HepG2 (cell line): Measurements from ENCODE around the gene ALS2CL. TPM values are rescaled to one million over a fixed set of nuclear protein-coding genes. Genes with fewer than 3 reads are reported as not detected.

Source experiments
- ATAC-seq: fragments of 200-7000 bp; cut with Tn5 transposase; 3 replicates; pipeline ENCODE4 v1.9.1; 2020; ENCODE audit warnings: mild to moderate bottlenecking, moderate library complexity
- BruUV-seq: library from RNA; stranded (reverse); fragments of 400-500 nt; replicated peaks from 2 replicates; lab custom pipeline; 2021; lab: Mats Ljungman, UMichigan
- CTCF ChIA-PET: fragments of 300-600 bp; formaldehyde crosslinking; extraction: SDS; loops from one replicate; lab custom pipeline; 2021; ENCODE audit warnings: low total read pairs, inconsistent platforms, low intra/inter-chr PET ratio; lab: Yijun Ruan, JAX
- POLR2A ChIA-PET: fragments of 350-600 bp; sonication (Branson Sonifier 250); formaldehyde crosslinking; loops from one replicate; lab custom pipeline; 2020; ENCODE audit warnings: antibody characterized with exemption, inconsistent platforms; lab: Yijun Ruan, JAX
- DNase-seq: peaks from one replicate; pipeline ENCODE4 v3.0.0-alpha.2; 2015; ENCODE audit warnings: low spot score
- FAIRE-seq: peaks from 3 replicates; lab custom pipeline; 2011; peaks lifted over from hg19 to GRCh38; lab: Jason Lieb, UNC
- H2AFZ ChIP-seq: one replicate; pipeline ENCODE4 v1.6.1; 2011; ENCODE audit warnings: low read length, inconsistent platforms
- H3K27ac ChIP-seq: fragments of 300-600 bp; 3 replicates; pipeline ENCODE4 v1.8.0; 2011; ENCODE audit warnings: mixed run types, mild to moderate bottlenecking, mixed read lengths, low read length, inconsistent platforms; ENCODE audit not compliant: insufficient read depth; ENCODE audit errors: extremely low read length
- H3K27me3 ChIP-seq, 2 experiments: fragments of 200-600 bp in 1 of 2; 2 replicates in 1 of 2; 3 replicates in 1 of 2; pipeline versions ENCODE4 v1.6.0 to v1.8.0; 2011; ENCODE audit warnings: low read length in 2 of 2, mild to moderate bottlenecking in 2 of 2, moderate library complexity in 2 of 2, inconsistent platforms in 1 of 2; ENCODE audit not compliant: insufficient read depth in 2 of 2, control insufficient read depth in 1 of 2
- H3K36me3 ChIP-seq, 2 experiments: fragments of 200-600 bp in 1 of 2; replicated peaks in 1 of 2; 2 replicates in 1 of 2; 3 replicates in 1 of 2; pipeline versions ENCODE4 v1.5.1 to v1.8.0; 2011; ENCODE audit warnings: low read length in 2 of 2, inconsistent platforms in 1 of 2; ENCODE audit not compliant: insufficient read depth in 2 of 2, control insufficient read depth in 1 of 2
- H3K4me1 ChIP-seq: 2 replicates; pipeline ENCODE4 v1.5.1; 2012; ENCODE audit warnings: low read length, inconsistent platforms; ENCODE audit not compliant: insufficient read depth
- H3K4me2 ChIP-seq: 2 replicates; pipeline ENCODE4 v1.6.0; 2011; ENCODE audit warnings: low read depth, low read length, inconsistent platforms
- H3K4me3 ChIP-seq, 3 experiments: fragments of 200-600 bp in 1 of 3; sonication (generic), shearing (Covaris generic) in 1 of 3; replicated peaks in 1 of 3; 2 replicates each; pipeline ENCODE4 v1.5.1; 2011 to 2016; ENCODE audit warnings: low read length in 3 of 3, inconsistent platforms in 2 of 3, low read depth in 2 of 3, mild to moderate bottlenecking in 2 of 3, control low read depth in 1 of 3, mixed read lengths in 1 of 3; ENCODE audit not compliant: insufficient read depth in 1 of 3
- H3K79me2 ChIP-seq: one replicate; pipeline ENCODE4 v1.6.1; 2011; ENCODE audit warnings: low read length, inconsistent platforms; ENCODE audit not compliant: insufficient read depth
- H3K9ac ChIP-seq: 2 replicates; pipeline ENCODE4 v1.6.0; 2011; ENCODE audit warnings: mild to moderate bottlenecking, low read depth, low read length, inconsistent platforms; ENCODE audit not compliant: insufficient read depth
- H3K9me3 ChIP-seq: 2 replicates; pipeline ENCODE4 v1.5.1; 2012; ENCODE audit warnings: mild to moderate bottlenecking, low read length
- H4K20me1 ChIP-seq: 2 replicates; pipeline ENCODE4 v1.6.0; 2011; ENCODE audit warnings: inconsistent platforms, mild to moderate bottlenecking, low read length, moderate library complexity; ENCODE audit not compliant: insufficient read depth
- ATF7-NPFF ChIP-seq: sonication (generic); formaldehyde crosslinking; IDR thresholded peaks from 2 replicates; pipeline ENCODE4 v1.8.1; 2023; ENCODE audit warnings: mild to moderate bottlenecking, low read depth, missing genetic modification reagents, moderate library complexity
- HNRNPK ChIP-seq: fragments of 200-400 bp; formaldehyde crosslinking; IDR thresholded peaks from 2 replicates; pipeline ENCODE4 v1.6.1; 2018; ENCODE audit warnings: low read length, low read depth, moderate library complexity, mild to moderate bottlenecking; ENCODE audit not compliant: poor library complexity, severe bottlenecking
- KDM5B ChIP-seq: sonication (generic); formaldehyde crosslinking; IDR thresholded peaks from 2 replicates; pipeline ENCODE4 v1.4.0; 2020; ENCODE audit warnings: missing genetic modification reagents, mild to moderate bottlenecking, borderline replicate concordance
- NCOA5 ChIP-seq: sonication (generic); formaldehyde crosslinking; IDR thresholded peaks from 2 replicates; pipeline ENCODE4 v1.4.0; 2020; ENCODE audit warnings: missing genetic modification reagents
- NCOR1 ChIP-seq: fragments of 200-600 bp; sonication (generic); IDR thresholded peaks from 2 replicates; pipeline ENCODE4 v1.7.0; 2017; ENCODE audit warnings: antibody characterized with exemption, low read length, borderline replicate concordance
- RAD21 ChIP-seq: fragments of 450-650 bp; formaldehyde crosslinking; IDR thresholded peaks from 2 replicates; pipeline ENCODE4 v1.5.0; 2020; ENCODE audit warnings: mild to moderate bottlenecking
- RELA ChIP-seq: sonication (generic); formaldehyde crosslinking; IDR thresholded peaks from 2 replicates; pipeline ENCODE4 v1.4.0; 2020; ENCODE audit warnings: missing genetic modification reagents
- RNF2 ChIP-seq: fragments of 450-650 bp; conservative IDR thresholded peaks from 2 replicates; pipeline ENCODE4 v1.6.1; 2016; ENCODE audit warnings: low read depth
- SCMH1 ChIP-seq: sonication (generic); formaldehyde crosslinking; IDR thresholded peaks from 2 replicates; pipeline ENCODE4 v1.9.0; 2021; ENCODE audit warnings: missing genetic modification reagents, mild to moderate bottlenecking, borderline replicate concordance
- SMYD3 ChIP-seq: sonication (generic); formaldehyde crosslinking; IDR thresholded peaks from 2 replicates; pipeline ENCODE4 v1.8.1; 2023; ENCODE audit warnings: mild to moderate bottlenecking, missing genetic modification reagents
- U2AF2 ChIP-seq: fragments of 200-400 bp; formaldehyde crosslinking; IDR thresholded peaks from 2 replicates; pipeline ENCODE4 v1.6.1; 2017; ENCODE audit warnings: low read depth, mild to moderate bottlenecking, low read length
- ZFYVE20 ChIP-seq: sonication (generic); formaldehyde crosslinking; IDR thresholded peaks from 2 replicates; pipeline ENCODE4 v1.8.0; 2023; ENCODE audit warnings: low read depth, mild to moderate bottlenecking, moderate library complexity, missing genetic modification reagents, borderline replicate concordance
- ZNF138 ChIP-seq: sonication (generic); formaldehyde crosslinking; IDR thresholded peaks from 2 replicates; pipeline ENCODE4 v1.5.0; 2020; ENCODE audit warnings: mild to moderate bottlenecking, low read depth, missing genetic modification reagents
- ZNF335 ChIP-seq: sonication (generic); formaldehyde crosslinking; IDR thresholded peaks from 2 replicates; pipeline ENCODE4 v1.4.0; 2020; ENCODE audit warnings: missing genetic modification reagents
- ZNF770 ChIP-seq: sonication (generic); formaldehyde crosslinking; IDR thresholded peaks from 2 replicates; pipeline ENCODE4 v1.5.0; 2020; ENCODE audit warnings: mild to moderate bottlenecking, missing genetic modification reagents
- WGBS: methylation state at CpG from one replicate; pipeline ENCODE4 v1.1.6; 2017; ENCODE audit warnings: low lambda C conversion rate; 5-methylcytosine and 5-hydroxymethylcytosine counted together
- in situ Hi-C: cut with HindIII; loops from 2 replicates; pipeline ENCODE4 v1.10.0; 2017; ENCODE audit warnings: low pct_unique_long_range_greater_than_20kb; ENCODE audit not compliant: extremely low pct_ligation_motif_present
- intact Hi-C: fragments of 100-400 bp; cut with micrococcal nuclease; formaldehyde crosslinking; loops from one replicate; pipeline ENCODE4 v1.10.0; 2022; ENCODE audit not compliant: unreplicated experiment
- polyA plus RNA-seq, 8 experiments: library from polyadenylated mRNA; depleted of rRNA in 3 of 8; stranded (reverse) in 7 of 8; unstranded in 1 of 8; fragments of >200 nt; fragmentation: Illumina TruSeq in 4 of 8; extraction: Trizol in 4 of 8; gene quantifications; 2 replicates each; pipeline versions ENCODE4 v1.2.1 to v1.2.3, GENCODE V29; 2011 to 2016; ENCODE audit warnings: low read depth in 4 of 8, missing spikeins in 1 of 8, mixed read lengths in 1 of 8; ENCODE audit not compliant: insufficient read depth in 1 of 8
- total RNA-seq, 5 experiments: library from RNA; depleted of rRNA; stranded (reverse); fragments of >200 nt; fragmentation: Illumina TruSeq; extraction: Trizol; gene quantifications; 2 replicates each; pipeline ENCODE4 v1.2.3, GENCODE V29; 2016; ENCODE audit warnings: low read depth in 1 of 5
- TF ChIP-seq, protein P1 (sequence below): sonication (generic); formaldehyde crosslinking; IDR thresholded peaks from one replicate; pipeline ENCODE4 v1.5.1; 2020; ENCODE audit warnings: mild to moderate bottlenecking, missing genetic modification reagents; ENCODE audit errors: not compliant biosample characterization

The ALS2CL gene
- total and polyA plus RNA-seq, 2 of the 13 experiments (the other 11 are each of a cell fraction or from before 2014, with no cell fraction given) = not detected

DNA sequence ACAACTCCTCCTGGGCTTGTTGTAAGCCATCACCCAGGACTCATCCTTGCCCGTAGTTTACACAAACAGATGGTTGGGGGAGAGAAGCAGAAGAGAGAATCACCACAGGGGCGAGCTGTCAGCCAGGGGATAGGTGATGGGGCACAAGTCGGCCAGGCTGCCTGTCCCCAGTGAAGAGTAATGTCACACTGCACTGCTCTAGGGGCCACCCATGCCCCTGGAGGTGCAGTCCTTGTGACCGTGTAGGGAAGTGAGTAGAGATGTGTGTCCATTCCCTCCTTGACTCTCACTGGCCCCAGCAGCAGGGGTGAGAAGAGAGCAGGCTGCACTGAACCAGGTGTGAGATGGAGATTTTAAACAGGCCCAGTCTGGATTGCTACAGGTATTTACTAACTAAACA, 41.3 kb upstream of the ALS2CL start:
- Histone ChIP-seq H3K36me3 (no peaks in the 10 kb centered on the region), H3K79me2 (no peaks in the 10 kb centered on the region), H3K4me1 (no peaks in the 10 kb centered on the region), H3K27me3 (peaks cover 1 to 8% of the 10 kb centered on the region in 2 experiments; a peak in 1 of 5 replicates), H2AFZ (no peak overlapping the region), H3K27ac (no peak overlapping the region), H3K9me3 (no peaks in the 10 kb centered on the region), H3K4me2 (no peak overlapping the region), H4K20me1 (no peaks in the 10 kb centered on the region), H3K4me3 (no peak overlapping the region), H3K9ac (no peak overlapping the region)
- WGBS = 28% methylated on average over 4 of the region's 4 CpGs
- in situ Hi-C loops (no loop called here), intact Hi-C loops (no loop called here)
- DNase-seq = no peak
- ChIA-PET POLR2A (no interaction called here), CTCF (no interaction called here)
- no TSS peak for BruUV-seq
- TF ChIP-seq ZFYVE20 (CRISPR knock-in tag) (no peak), ATF7-NPFF (no peak), KDM5B (CRISPR knock-in tag) (no peak), ZNF138 (CRISPR knock-in tag) (no peak), HNRNPK (no peak), SCMH1 (CRISPR knock-in tag) (no peak), ZNF335 (CRISPR knock-in tag) (no peak), U2AF2 (no peak), RELA (CRISPR knock-in tag) (no peak), RAD21 (CRISPR knock-in tag) (no peak), SMYD3 (CRISPR knock-in tag) (no peak), RNF2 (no peak), NCOA5 (no peak), ZNF770 (CRISPR knock-in tag) (no peak), NCOR1 (no peak)
- TF ChIP-seq, protein P1, sequence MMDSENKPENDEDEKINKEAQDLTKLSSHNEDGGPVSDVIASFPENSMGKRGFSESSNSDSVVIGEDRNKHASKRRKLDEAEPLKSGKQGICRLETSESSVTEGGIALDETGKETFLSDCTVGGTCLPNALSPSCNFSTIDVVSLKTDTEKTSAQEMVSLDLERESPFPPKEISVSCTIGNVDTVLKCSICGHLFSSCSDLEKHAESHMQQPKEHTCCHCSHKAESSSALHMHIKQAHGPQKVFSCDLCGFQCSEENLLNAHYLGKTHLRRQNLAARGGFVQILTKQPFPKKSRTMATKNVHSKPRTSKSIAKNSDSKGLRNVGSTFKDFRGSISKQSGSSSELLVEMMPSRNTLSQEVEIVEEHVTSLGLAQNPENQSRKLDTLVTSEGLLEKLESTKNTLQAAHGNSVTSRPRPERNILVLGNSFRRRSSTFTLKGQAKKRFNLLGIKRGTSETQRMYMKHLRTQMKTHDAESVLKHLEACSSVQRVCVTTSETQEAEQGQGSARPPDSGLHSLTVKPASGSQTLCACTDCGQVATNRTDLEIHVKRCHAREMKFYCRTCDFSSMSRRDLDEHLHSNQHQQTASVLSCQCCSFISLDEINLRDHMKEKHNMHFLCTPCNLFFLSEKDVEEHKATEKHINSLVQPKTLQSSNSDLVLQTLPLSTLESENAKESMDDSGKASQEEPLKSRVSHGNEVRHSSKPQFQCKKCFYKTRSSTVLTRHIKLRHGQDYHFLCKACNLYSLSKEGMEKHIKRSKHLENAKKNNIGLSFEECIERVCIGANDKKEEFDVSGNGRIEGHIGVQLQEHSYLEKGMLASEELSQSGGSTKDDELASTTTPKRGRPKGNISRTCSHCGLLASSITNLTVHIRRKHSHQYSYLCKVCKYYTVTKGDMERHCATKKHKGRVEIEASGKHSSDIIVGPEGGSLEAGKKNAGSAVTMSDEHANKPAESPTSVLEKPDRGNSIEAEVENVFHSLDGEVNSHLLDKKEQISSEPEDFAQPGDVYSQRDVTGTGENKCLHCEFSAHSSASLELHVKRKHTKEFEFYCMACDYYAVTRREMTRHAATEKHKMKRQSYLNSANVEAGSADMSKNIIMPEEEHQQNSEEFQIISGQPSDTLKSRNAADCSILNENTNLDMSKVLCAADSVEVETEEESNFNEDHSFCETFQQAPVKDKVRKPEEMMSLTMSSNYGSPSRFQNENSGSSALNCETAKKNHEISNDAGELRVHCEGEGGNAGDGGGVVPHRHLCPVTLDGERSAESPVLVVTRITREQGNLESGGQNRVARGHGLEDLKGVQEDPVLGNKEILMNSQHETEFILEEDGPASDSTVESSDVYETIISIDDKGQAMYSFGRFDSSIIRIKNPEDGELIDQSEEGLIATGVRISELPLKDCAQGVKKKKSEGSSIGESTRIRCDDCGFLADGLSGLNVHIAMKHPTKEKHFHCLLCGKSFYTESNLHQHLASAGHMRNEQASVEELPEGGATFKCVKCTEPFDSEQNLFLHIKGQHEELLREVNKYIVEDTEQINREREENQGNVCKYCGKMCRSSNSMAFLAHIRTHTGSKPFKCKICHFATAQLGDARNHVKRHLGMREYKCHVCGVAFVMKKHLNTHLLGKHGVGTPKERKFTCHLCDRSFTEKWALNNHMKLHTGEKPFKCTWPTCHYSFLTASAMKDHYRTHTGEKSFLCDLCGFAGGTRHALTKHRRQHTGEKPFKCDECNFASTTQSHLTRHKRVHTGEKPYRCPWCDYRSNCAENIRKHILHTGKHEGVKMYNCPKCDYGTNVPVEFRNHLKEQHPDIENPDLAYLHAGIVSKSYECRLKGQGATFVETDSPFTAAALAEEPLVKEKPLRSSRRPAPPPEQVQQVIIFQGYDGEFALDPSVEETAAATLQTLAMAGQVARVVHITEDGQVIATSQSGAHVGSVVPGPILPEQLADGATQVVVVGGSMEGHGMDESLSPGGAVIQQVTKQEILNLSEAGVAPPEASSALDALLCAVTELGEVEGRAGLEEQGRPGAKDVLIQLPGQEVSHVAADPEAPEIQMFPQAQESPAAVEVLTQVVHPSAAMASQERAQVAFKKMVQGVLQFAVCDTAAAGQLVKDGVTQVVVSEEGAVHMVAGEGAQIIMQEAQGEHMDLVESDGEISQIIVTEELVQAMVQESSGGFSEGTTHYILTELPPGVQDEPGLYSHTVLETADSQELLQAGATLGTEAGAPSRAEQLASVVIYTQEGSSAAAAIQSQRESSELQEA (CRISPR knock-in tag) = no peak
- ATAC-seq = no peak
- no peak for FAIRE-seq
